GM12873 (cell line): ENCODE results near the gene FUNDC2.

Experiments
- CTCF ChIP-seq: IDR thresholded peaks from 2 replicates; pipeline ENCODE4 v1.5.1; 2012; ENCODE audit warnings: low read depth, mild to moderate bottlenecking, moderate library complexity, low read length, control low read depth; ENCODE audit not compliant: insufficient read depth; ENCODE audit errors: missing control alignments

FUNDC2 gene

GRCh38 chrX:155069414-155069813 lies 42.8 kb downstream of the FUNDC2 start:
- TF ChIP-seq CTCF: no peak

- TF ChIP-seq CTCF: no peak
These were observed 43.4 kb downstream of the FUNDC2 start for GRCh38 chrX:155070038-155070437.

GRCh38 chrX:155070663-155070974 lies 44.0 kb downstream of the FUNDC2 start:
- no peak for TF ChIP-seq CTCF

GRCh38 chrX:155070975-155071693 lies 44.5 kb downstream of the FUNDC2 start, which contains the start of the genes BRCC3, CMC4 and MTCP1:
Gene BRCC3, plus strand, starts transcription at chrX:155071508. Its CDS starts 20 bp downstream, at chrX:155071528.
Gene CMC4, minus strand, starts transcription at chrX:155071136. Its CDS starts 7,113 bp downstream, at chrX:155064023.
Gene MTCP1, minus strand, starts transcription at chrX:155071136. Its CDS starts 5,126 bp downstream, at chrX:155066010.
- TF ChIP-seq CTCF: no peak

GRCh38 chrX:155071694-155072280 lies 45.1 kb downstream of the FUNDC2 start:
- TF ChIP-seq CTCF: no peak

- TF ChIP-seq CTCF: peak; percentile 66
These were observed 59.7 kb downstream of the FUNDC2 start for GRCh38 chrX:155086202-155086840.
